IMR-90 (cell line): ENCODE measurements around the gene CETP. TPM values are rescaled to one million over a fixed set of nuclear protein-coding genes. Genes with fewer than 3 reads are reported as not detected.
A peak's percentile ranks its signal among the peaks of the same experiment; 100 is the strongest.

Experiments used
- ATAC-seq: fragments of 200-7000 bp; cut with Tn5 transposase; 2 replicates; pipeline ENCODE4 v1.9.1; 2020; ENCODE audit warnings: low read depth, mild to moderate bottlenecking, moderate library complexity
- BruUV-seq: library from RNA; stranded (reverse); fragments of 400-500 nt; replicated peaks from 2 replicates; lab custom pipeline; 2021; lab: Mats Ljungman, UMichigan
- CTCF ChIA-PET: fragments of 300-600 bp; formaldehyde crosslinking; extraction: SDS; loops from one replicate; lab custom pipeline; 2021; ENCODE audit warnings: antibody characterized with exemption; lab: Yijun Ruan, JAX
- POLR2A ChIA-PET: fragments of 300-600 bp; sonication (Branson Sonifier 250); formaldehyde crosslinking; loops from one replicate; lab custom pipeline; 2022; ENCODE audit warnings: antibody characterized with exemption; ENCODE audit not compliant: unreplicated experiment; lab: Charles Lee
- DNase-seq: peaks from one replicate; pipeline ENCODE4 v3.0.0; 2013
- H2AFZ ChIP-seq: replicated peaks from 2 replicates; pipeline ENCODE3; 2013; ENCODE audit warnings: low read length, mild to moderate bottlenecking; ENCODE audit not compliant: poor library complexity
- H2AK5ac ChIP-seq: 2 replicates; pipeline ENCODE4 v1.6.1; 2013; ENCODE audit warnings: low read depth, low read length, inconsistent platforms
- H2AK9ac ChIP-seq: replicated peaks from 2 replicates; pipeline ENCODE3; 2013; ENCODE audit warnings: mild to moderate bottlenecking, low read depth, low read length, moderate library complexity; ENCODE audit not compliant: poor library complexity
- H2BK120ac ChIP-seq: 2 replicates; pipeline ENCODE4 v1.6.1; 2013; ENCODE audit warnings: low read depth, low read length, inconsistent platforms
- H2BK15ac ChIP-seq: 3 replicates; pipeline ENCODE4 v1.6.1; 2013; ENCODE audit warnings: low read depth, low read length, inconsistent platforms
- H2BK20ac ChIP-seq: 2 replicates; pipeline ENCODE4 v1.6.1; 2013; ENCODE audit warnings: low read depth, mild to moderate bottlenecking, inconsistent platforms, low read length, moderate library complexity
- H2BK5ac ChIP-seq: 2 replicates; pipeline ENCODE4 v1.6.1; 2013; ENCODE audit warnings: mild to moderate bottlenecking, low read depth, low read length, inconsistent platforms; ENCODE audit not compliant: poor library complexity, severe bottlenecking
- H3K14ac ChIP-seq: replicated peaks from 2 replicates; pipeline ENCODE4 v1.6.1; 2013; ENCODE audit warnings: low read depth, low read length, inconsistent platforms
- H3K18ac ChIP-seq: 2 replicates; pipeline ENCODE4 v1.6.1; 2013; ENCODE audit warnings: low read depth, low read length, control low read depth
- H3K23ac ChIP-seq: 2 replicates; pipeline ENCODE4 v1.6.1; 2013; ENCODE audit warnings: low read depth, low read length, inconsistent platforms
- H3K27ac ChIP-seq: 2 replicates; pipeline ENCODE4 v1.5.1; 2013; ENCODE audit warnings: mild to moderate bottlenecking, control low read depth, low read length; ENCODE audit not compliant: insufficient read depth
- H3K27me3 ChIP-seq: 2 replicates; pipeline ENCODE4 v1.6.1; 2013; ENCODE audit warnings: low read length; ENCODE audit not compliant: control insufficient read depth, insufficient read depth
- H3K36me3 ChIP-seq: 2 replicates; pipeline ENCODE4 v1.6.1; 2013; ENCODE audit warnings: low read length, mixed read lengths; ENCODE audit not compliant: control insufficient read depth, insufficient read depth
- H3K4ac ChIP-seq: 2 replicates; pipeline ENCODE4 v1.6.1; 2013; ENCODE audit warnings: low read depth, low read length, inconsistent platforms
- H3K4me1 ChIP-seq: 2 replicates; pipeline ENCODE4 v1.6.1; 2013; ENCODE audit warnings: low read length, mixed read lengths; ENCODE audit not compliant: control insufficient read depth, insufficient read depth
- H3K4me2 ChIP-seq: 2 replicates; pipeline ENCODE4 v1.6.1; 2013; ENCODE audit warnings: low read depth, mild to moderate bottlenecking, control low read depth, low read length, moderate library complexity
- H3K4me3 ChIP-seq: 2 replicates; pipeline ENCODE4 v1.5.1; 2013; ENCODE audit warnings: low read depth, mild to moderate bottlenecking, control low read depth, low read length, moderate library complexity; ENCODE audit not compliant: insufficient read depth
- H3K56ac ChIP-seq: 2 replicates; pipeline ENCODE4 v1.6.1; 2013; ENCODE audit warnings: low read length, inconsistent platforms; ENCODE audit not compliant: insufficient read depth; ENCODE audit errors: extremely low read depth
- H3K79me1 ChIP-seq, 2 experiments: 2 replicates each; pipeline ENCODE4 v1.6.1; 2013; ENCODE audit warnings: low read length in 2 of 2, inconsistent platforms in 1 of 2, low read depth in 1 of 2
- H3K9ac ChIP-seq: 2 replicates; pipeline ENCODE4 v1.6.1; 2013; ENCODE audit warnings: low read depth, low read length, control low read depth
- H3K9me1 ChIP-seq: 2 replicates; pipeline ENCODE4 v1.6.1; 2013; ENCODE audit warnings: low read length, inconsistent platforms; ENCODE audit not compliant: insufficient read depth
- H3K9me3 ChIP-seq: 2 replicates; pipeline ENCODE4 v1.6.1; 2013; ENCODE audit warnings: low read length; ENCODE audit not compliant: control insufficient read depth, insufficient read depth
- H4K20me1 ChIP-seq: 2 replicates; pipeline ENCODE4 v1.6.1; 2013; ENCODE audit warnings: low read length, inconsistent platforms; ENCODE audit not compliant: insufficient read depth
- H4K5ac ChIP-seq: 2 replicates; pipeline ENCODE4 v1.6.1; 2013; ENCODE audit warnings: mild to moderate bottlenecking, low read depth, low read length, control low read depth
- H4K8ac ChIP-seq, 2 experiments: 2 replicates each; pipeline ENCODE4 v1.6.1; 2013; ENCODE audit warnings: low read depth in 2 of 2, low read length in 2 of 2, control low read depth in 1 of 2, inconsistent platforms in 1 of 2
- H4K91ac ChIP-seq: 2 replicates; pipeline ENCODE4 v1.6.1; 2013; ENCODE audit warnings: low read depth, low read length, inconsistent platforms; ENCODE audit not compliant: insufficient read depth
- CHD1 ChIP-seq: IDR thresholded peaks from 2 replicates; pipeline ENCODE4 v1.6.1; 2012; ENCODE audit warnings: low read depth, low read length, improper control_type of control experiment
- CTCF ChIP-seq: conservative IDR thresholded peaks from 2 replicates; pipeline ENCODE4 v1.5.1; 2012; ENCODE audit warnings: mild to moderate bottlenecking, low read depth, low read length, improper control_type of control experiment
- ELK1 ChIP-seq: fragments of 150-350 bp; IDR thresholded peaks from 2 replicates; pipeline ENCODE4 v1.6.1; 2016; ENCODE audit warnings: low read depth, mild to moderate bottlenecking, low read length, moderate library complexity, borderline replicate concordance
- FOS ChIP-seq: fragments of 150-350 bp; IDR thresholded peaks from 2 replicates; pipeline ENCODE4 v1.6.1; 2016; ENCODE audit warnings: low read depth, low read length
- MAFK ChIP-seq: IDR thresholded peaks from 2 replicates; pipeline ENCODE4 v1.6.1; 2012; ENCODE audit warnings: low read depth, low read length, improper control_type of control experiment
- RAD21 ChIP-seq: IDR thresholded peaks from 2 replicates; pipeline ENCODE4 v1.6.1; 2012; ENCODE audit warnings: low read length, improper control_type of control experiment
- WGBS, 2 experiments: methylation state at CpG; one replicate each; pipeline versions ENCODE4 v1.1.5 to v1.1.7; 2013; ENCODE audit warnings: missing lambda C conversion rate in 2 of 2; ENCODE audit not compliant: insufficient read length in 1 of 2; ENCODE audit errors: extremely low coverage in 2 of 2; 5-methylcytosine and 5-hydroxymethylcytosine counted together
- dilution Hi-C: fragments of 300-500 bp; cut with HindIII; formaldehyde crosslinking; loops from one replicate; pipeline ENCODE4 v1.14.3; 2018; ENCODE audit warnings: low sequenced_read_pairs; ENCODE audit not compliant: unreplicated experiment
- in situ Hi-C: fragments of 300-500 bp; cut with MboI; formaldehyde crosslinking; loops from 3 replicates; pipeline ENCODE4 v1.14.3; 2019; ENCODE audit warnings: low sequenced_read_pairs, inconsistent platforms, mixed read lengths
- intact Hi-C: fragments of 100-400 bp; cut with micrococcal nuclease; formaldehyde crosslinking; loops from 2 replicates; pipeline ENCODE4 v1.10.0; 2022
- polyA plus RNA-seq, 3 experiments: library from polyadenylated mRNA; depleted of rRNA; stranded (reverse); fragments of >200 nt; gene quantifications; 2 replicates each; pipeline ENCODE4 v1.2.3, GENCODE V29; 2012; ENCODE audit warnings: low replicate concordance in 1 of 3
- total RNA-seq: library from RNA; depleted of rRNA; stranded (reverse); fragments of >200 nt; gene quantifications from 2 replicates; pipeline ENCODE4 v1.2.3, GENCODE V29; 2012
- TF ChIP-seq, protein P1 (sequence below): fragments of 150-350 bp; IDR thresholded peaks from 2 replicates; pipeline ENCODE4 v1.6.1; 2017; ENCODE audit warnings: mild to moderate bottlenecking, antibody characterized with exemption, low read length, low read depth

The CETP gene
- total and polyA plus RNA-seq, 2 of the 4 experiments (the other 2 are of a cell fraction) = not detected

DNA sequence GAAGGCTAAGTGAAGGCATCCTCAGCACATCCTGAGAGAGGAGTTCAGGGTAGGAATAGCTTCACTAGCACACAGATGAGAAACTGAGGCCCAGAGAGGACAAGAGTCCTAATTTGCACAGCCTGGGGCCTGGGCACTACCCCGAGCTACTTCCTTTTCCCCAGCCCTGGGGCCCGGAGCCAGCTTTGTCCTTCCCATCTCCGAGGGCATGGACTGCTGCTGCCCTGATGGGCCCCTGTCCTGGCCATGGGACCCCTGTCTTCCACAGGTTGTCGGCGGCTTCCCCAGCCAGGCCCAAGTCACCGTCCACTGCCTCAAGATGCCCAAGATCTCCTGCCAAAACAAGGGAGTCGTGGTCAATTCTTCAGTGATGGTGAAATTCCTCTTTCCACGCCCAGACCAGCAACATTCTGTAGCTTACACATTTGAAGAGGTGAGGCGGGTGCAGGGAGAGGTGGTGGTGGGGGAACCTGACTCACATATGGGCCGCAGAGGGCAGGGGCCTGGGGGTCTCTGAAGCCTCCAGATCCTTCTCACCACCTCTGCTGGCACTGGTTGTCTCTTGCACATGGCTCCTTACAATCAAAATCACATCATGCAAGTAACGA, 16.2 kb downstream of the CETP start:
- BruUV-seq = no TSS peak
- POLR2A ChIA-PET = no interaction called here
- no peak overlapping the region for H3K56ac ChIP-seq

More for the DNA sequence above, 16.2 kb downstream of the CETP start:
- no peaks in the 10 kb centered on the region for H3K4me1 ChIP-seq
- H2AK5ac ChIP-seq = no peak overlapping the region; the same call in 1 of the 2 replicates
- intact Hi-C loops = no loop called here
- no peak overlapping the region for H4K91ac ChIP-seq
- H2AK9ac ChIP-seq = no peak overlapping the region
- H3K27ac ChIP-seq = no peak overlapping the region
- no peak for DNase-seq
- H3K27me3 ChIP-seq = peaks cover 2% of the 10 kb centered on the region; the same call in 1 of the 2 replicates
- H3K9ac ChIP-seq = no peak overlapping the region
- H3K23ac ChIP-seq = no peak overlapping the region
- H4K20me1 ChIP-seq = no peaks in the 10 kb centered on the region
- H2BK120ac ChIP-seq = no peak overlapping the region
- H2BK5ac ChIP-seq = no peak overlapping the region
- no peaks in the 10 kb centered on the region for H3K79me1 ChIP-seq
- TF ChIP-seq ELK1 (no peak), CTCF (no peak), FOS (no peak), CHD1 (no peak), RAD21 (no peak), MAFK (no peak)
- TF ChIP-seq, protein P1, sequence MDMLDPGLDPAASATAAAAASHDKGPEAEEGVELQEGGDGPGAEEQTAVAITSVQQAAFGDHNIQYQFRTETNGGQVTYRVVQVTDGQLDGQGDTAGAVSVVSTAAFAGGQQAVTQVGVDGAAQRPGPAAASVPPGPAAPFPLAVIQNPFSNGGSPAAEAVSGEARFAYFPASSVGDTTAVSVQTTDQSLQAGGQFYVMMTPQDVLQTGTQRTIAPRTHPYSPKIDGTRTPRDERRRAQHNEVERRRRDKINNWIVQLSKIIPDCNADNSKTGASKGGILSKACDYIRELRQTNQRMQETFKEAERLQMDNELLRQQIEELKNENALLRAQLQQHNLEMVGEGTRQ = no peak
- CTCF ChIA-PET = no interaction called here
- H3K14ac ChIP-seq = no peak overlapping the region
- H4K5ac ChIP-seq = no peak overlapping the region
- H3K36me3 ChIP-seq = no peaks in the 10 kb centered on the region
- H4K8ac ChIP-seq = no peak overlapping the region
- H3K4me2 ChIP-seq = no peak overlapping the region
- no peak overlapping the region for H3K4ac ChIP-seq
- no peaks in the 10 kb centered on the region for H3K9me1 ChIP-seq
- in situ Hi-C loops = no loop called here
- peak overlapping the region; percentile 40 for H2AFZ ChIP-seq
- 81% methylated on average over 5 of the region's 11 CpGs; no CpG with 5 or more reads in 1 of the 2 experiments for WGBS, 2 experiments
- no peak for ATAC-seq
- no peaks in the 10 kb centered on the region for H3K9me3 ChIP-seq
- dilution Hi-C loops = no loop called here
- no peak overlapping the region for H3K18ac ChIP-seq
- no peak overlapping the region for H3K4me3 ChIP-seq
- no peak overlapping the region for H2BK15ac ChIP-seq
- no peak overlapping the region for H2BK20ac ChIP-seq
